ENCODE measurements around the gene NFATC1. TPM values are rescaled to one million over a fixed set of nuclear protein-coding genes. Genes with fewer than 3 reads are reported as not detected.

Gene NFATC1
- polyA plus RNA-seq, 1 donor from 2014 or later, result 0.37 TPM

- Histone ChIP-seq H3K4me2 (ENCODE audit: low read length) (no peak overlapping the region), H3K27me3 (ENCODE audit: insufficient read depth, low read depth, low read length) (no peaks in the 10 kb centered on the region), H3F3A (ENCODE audit: insufficient read depth, low read length, poor library complexity, severe bottlenecking) (no peaks in the 10 kb centered on the region), H3K79me2 (replicated peaks; ENCODE audit: insufficient read depth, low read length) (no peaks in the 10 kb centered on the region), H3K4me3 (ENCODE audit: low read length) (no peak overlapping the region), H4K20me1 (ENCODE audit: insufficient read depth) (no peaks in the 10 kb centered on the region), H2AFZ (ENCODE audit: low read depth, low read length) (no peak overlapping the region), H3K9ac (ENCODE audit: low read length) (no peak overlapping the region), H3K9me3 (ENCODE audit: low read length) (peaks cover 8% of the 10 kb centered on the region), H3K9me2 (ENCODE audit: insufficient read depth, low read length) (no peaks in the 10 kb centered on the region), H3K36me3 (ENCODE audit: insufficient read depth, low read length) (no peaks in the 10 kb centered on the region), H3K27ac (ENCODE audit: low read length) (no peak overlapping the region)
- no peak for TF ChIP-seq RAD21 (conservative IDR thresholded peaks at IDR 0.05)
- no peak for TF ChIP-seq EZH2 (IDR thresholded peaks at IDR 0.05; ENCODE audit: borderline replicate concordance, insufficient read depth, low read length, poor library complexity, severe bottlenecking)
- no peak for TF ChIP-seq TAF1 (IDR thresholded peaks at IDR 0.05; ENCODE audit: low read depth)
- no peak for TF ChIP-seq EP300 (conservative IDR thresholded peaks at IDR 0.05; ENCODE audit: poor library complexity, severe bottlenecking)
- no peak for TF ChIP-seq REST (IDR thresholded peaks at IDR 0.05; ENCODE audit: borderline replicate concordance)
- TF ChIP-seq SMC3 (conservative IDR thresholded peaks at IDR 0.05; ENCODE audit: poor library complexity), result no peak
- TF ChIP-seq MXI1 (conservative IDR thresholded peaks at IDR 0.05; ENCODE audit: poor library complexity, severe bottlenecking), result no peak
- no peak for TF ChIP-seq POLR2AphosphoS5 (IDR thresholded peaks at IDR 0.05)
- no peak for TF ChIP-seq CTCF (IDR thresholded peaks at IDR 0.05; ENCODE audit: poor library complexity, severe bottlenecking)
Measured at GRCh38 chr18:79572093-79572780, 176.5 kb downstream of the NFATC1 start.

DNA sequence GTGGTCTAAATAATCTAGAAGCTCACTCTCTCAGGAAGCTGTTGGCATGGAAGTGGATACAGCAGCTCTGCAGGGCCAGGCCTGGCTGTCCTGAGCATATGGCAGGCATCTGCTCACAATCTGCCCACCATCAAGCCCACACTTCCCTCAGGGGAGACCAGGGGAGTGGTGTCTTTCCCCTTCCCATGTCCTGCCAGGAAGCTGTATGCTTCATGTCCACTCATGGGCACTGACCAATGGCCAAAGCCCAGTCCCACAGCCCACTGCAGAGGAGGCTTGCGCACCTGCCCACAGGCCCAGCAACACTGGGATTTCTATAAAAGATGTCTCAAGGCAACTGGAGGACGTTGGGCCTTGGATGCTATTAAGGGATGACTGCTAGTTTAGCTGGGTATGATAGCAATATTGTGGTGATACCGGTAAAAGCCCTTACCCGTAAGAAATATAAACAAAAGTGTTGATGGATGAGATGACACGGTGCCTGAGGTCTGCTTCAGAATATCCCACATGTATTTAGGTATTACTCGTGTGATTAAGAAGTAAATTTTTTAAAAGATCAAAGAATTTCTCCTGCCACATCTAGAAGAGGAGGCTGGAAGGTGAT lies 177.2 kb downstream of the NFATC1 start:
- Histone ChIP-seq H3K27ac (ENCODE audit: low read length) (no peak overlapping the region), H3K79me2 (replicated peaks; ENCODE audit: insufficient read depth, low read length) (no peaks in the 10 kb centered on the region), H3K9me3 (ENCODE audit: low read length) (peaks cover 8% of the 10 kb centered on the region), H3K9ac (ENCODE audit: low read length) (no peak overlapping the region), H3K9me2 (ENCODE audit: insufficient read depth, low read length) (no peaks in the 10 kb centered on the region), H3K4me2 (ENCODE audit: low read length) (no peak overlapping the region), H3K4me3 (ENCODE audit: low read length) (no peak overlapping the region), H4K20me1 (ENCODE audit: insufficient read depth) (no peaks in the 10 kb centered on the region), H3K36me3 (ENCODE audit: insufficient read depth, low read length) (no peaks in the 10 kb centered on the region), H2AFZ (ENCODE audit: low read depth, low read length) (no peak overlapping the region), H3K27me3 (ENCODE audit: insufficient read depth, low read depth, low read length) (no peaks in the 10 kb centered on the region), H3F3A (ENCODE audit: insufficient read depth, low read length, poor library complexity, severe bottlenecking) (no peaks in the 10 kb centered on the region)
- no peak for TF ChIP-seq RAD21 (conservative IDR thresholded peaks at IDR 0.05)
- TF ChIP-seq TAF1 (IDR thresholded peaks at IDR 0.05; ENCODE audit: low read depth), result no peak
- no peak for TF ChIP-seq EP300 (conservative IDR thresholded peaks at IDR 0.05; ENCODE audit: poor library complexity, severe bottlenecking)
- TF ChIP-seq REST (IDR thresholded peaks at IDR 0.05; ENCODE audit: borderline replicate concordance), result no peak
- no peak for TF ChIP-seq CTCF (IDR thresholded peaks at IDR 0.05; ENCODE audit: poor library complexity, severe bottlenecking)
- TF ChIP-seq POLR2AphosphoS5 (IDR thresholded peaks at IDR 0.05), result no peak
- TF ChIP-seq SMC3 (conservative IDR thresholded peaks at IDR 0.05; ENCODE audit: poor library complexity), result no peak
- no peak for TF ChIP-seq MXI1 (conservative IDR thresholded peaks at IDR 0.05; ENCODE audit: poor library complexity, severe bottlenecking)
- no peak for TF ChIP-seq EZH2 (IDR thresholded peaks at IDR 0.05; ENCODE audit: borderline replicate concordance, insufficient read depth, low read length, poor library complexity, severe bottlenecking)
